ENCODE results near the gene SFN.
"Not testable (repeated sequence)": the region's sequence is repeated elsewhere in the genome, so short reads cannot be mapped to it uniquely, and the experiment has no call there.

Gene SFN

DNA sequence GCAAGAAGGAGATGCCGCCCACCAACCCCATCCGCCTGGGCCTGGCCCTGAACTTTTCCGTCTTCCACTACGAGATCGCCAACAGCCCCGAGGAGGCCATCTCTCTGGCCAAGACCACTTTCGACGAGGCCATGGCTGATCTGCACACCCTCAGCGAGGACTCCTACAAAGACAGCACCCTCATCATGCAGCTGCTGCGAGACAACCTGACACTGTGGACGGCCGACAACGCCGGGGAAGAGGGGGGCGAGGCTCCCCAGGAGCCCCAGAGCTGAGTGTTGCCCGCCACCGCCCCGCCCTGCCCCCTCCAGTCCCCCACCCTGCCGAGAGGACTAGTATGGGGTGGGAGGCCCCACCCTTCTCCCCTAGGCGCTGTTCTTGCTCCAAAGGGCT is 732 bp downstream of the SFN start:
- POLR2A ChIA-PET: no interaction called here
- H3K27ac ChIP-seq (ENCODE audit: insufficient read depth in 1 of 2, low read depth in 1 of 2, low read length in 2 of 2, poor library complexity in 1 of 2, severe bottlenecking in 2 of 2): no peak overlapping the region

DNA sequence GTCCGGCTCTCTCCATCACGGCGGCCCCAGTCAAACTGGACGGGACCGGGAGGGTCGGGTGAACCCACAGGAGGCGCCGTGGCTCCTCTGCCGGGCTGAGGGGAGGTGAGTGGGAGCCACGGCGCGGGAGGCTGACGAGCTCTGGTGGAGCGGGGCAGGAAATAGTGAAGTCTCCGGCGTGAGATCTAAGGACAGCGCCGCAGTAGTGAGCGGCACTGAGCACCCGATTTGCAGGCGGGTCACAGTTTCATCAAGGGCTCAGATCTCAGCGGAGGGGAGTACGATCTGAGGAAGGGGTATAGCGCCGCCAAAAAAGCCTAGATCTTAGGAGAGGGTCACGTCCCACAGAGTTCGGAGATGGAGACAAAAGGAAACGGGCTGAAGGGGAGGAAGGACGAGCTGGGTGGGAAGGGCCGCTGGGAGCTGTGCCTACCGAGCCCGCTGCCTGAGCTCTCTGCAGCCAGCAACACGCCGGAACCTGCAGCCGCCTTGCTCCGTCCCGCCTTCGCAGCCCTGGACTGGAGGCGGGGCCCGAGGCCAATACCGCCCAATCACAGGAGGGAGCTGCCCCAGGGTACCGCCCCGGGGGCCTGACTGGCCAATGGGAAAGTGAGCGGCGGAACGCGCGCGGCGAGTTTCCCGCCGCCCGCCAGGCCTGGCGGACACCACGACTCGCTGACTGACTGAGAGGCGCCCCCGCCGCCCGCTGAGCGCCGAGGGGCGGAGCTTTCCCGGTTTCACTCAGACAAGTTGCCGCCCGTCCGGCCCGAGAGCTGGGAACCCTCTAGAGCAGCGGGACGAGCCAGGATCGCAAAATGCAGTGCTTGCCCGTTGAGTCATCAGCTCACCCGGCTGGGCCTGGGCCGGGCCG is 1.9 kb downstream of the SFN start:
- Histone ChIP-seq H3K4me1 (ENCODE audit: control extremely low read depth in 1 of 4, control insufficient read depth in 4 of 4, insufficient read depth in 4 of 4, low read length in 3 of 4) (peaks cover 0 to 20% (median 14%) of the 10 kb centered on the region in 4 experiments), H3K27ac (ENCODE audit: insufficient read depth in 1 of 2, low read depth in 1 of 2, low read length in 2 of 2, poor library complexity in 1 of 2, severe bottlenecking in 2 of 2) (peak overlapping the region in 1 of 2 experiments; percentile 78), H3K27me3 (replicated peaks in 2 of 5; ENCODE audit: control insufficient read depth in 4 of 5, insufficient read depth in 5 of 5, low read length in 4 of 5) (no peaks in the 10 kb centered on the region), H3K9me3 (ENCODE audit: control extremely low read depth in 1 of 5, control insufficient read depth in 4 of 5, insufficient read depth in 2 of 5, low read depth in 1 of 5, low read length in 4 of 5) (no peaks in the 10 kb centered on the region), H3K36me3 (ENCODE audit: control insufficient read depth in 4 of 4, insufficient read depth in 4 of 4, low read length in 3 of 4) (no peaks in the 10 kb centered on the region), H3K4me3 (ENCODE audit: control insufficient read depth in 1 of 7, extremely low read depth in 1 of 7, insufficient read depth in 4 of 7, low read depth in 2 of 7, low read length in 6 of 7) (peak overlapping the region; percentile 69 to 97 (median 86))
- WGBS (ENCODE audit: insufficient coverage): 0% methylated on average over 74 of the region's 75 CpGs
- ChIA-PET POLR2A (interaction anchor here (0.5 to 1.0 kb wide), 5 partner anchors 14 to 954 kb away, joined by 3 to 4 read pairs (median 3); no protein-coding TSS in a partner anchor), CTCF (interaction anchor here (0.7 to 4.4 kb wide), 12 partner anchors 10 to 330 kb away, joined by 3 to 30 read pairs (median 4); no protein-coding TSS in a partner anchor)
- peak; percentile 94 to 96 (median 95) for DNase-seq

More for the DNA sequence above, 732 bp downstream of the SFN start:
- WGBS (ENCODE audit: insufficient coverage): 80% methylated on average over 11 of the region's 20 CpGs
- no peak for DNase-seq
- Histone ChIP-seq H3K36me3 (ENCODE audit: control insufficient read depth in 4 of 4, insufficient read depth in 4 of 4, low read length in 3 of 4) (no peaks in the 10 kb centered on the region), H3K27me3 (replicated peaks in 2 of 5; ENCODE audit: control insufficient read depth in 4 of 5, insufficient read depth in 5 of 5, low read length in 4 of 5) (no peaks in the 10 kb centered on the region), H3K4me1 (ENCODE audit: control extremely low read depth in 1 of 4, control insufficient read depth in 4 of 4, insufficient read depth in 4 of 4, low read length in 3 of 4) (peaks cover 0 to 20% (median 14%) of the 10 kb centered on the region in 4 experiments), H3K9me3 (ENCODE audit: control extremely low read depth in 1 of 5, control insufficient read depth in 4 of 5, insufficient read depth in 2 of 5, low read depth in 1 of 5, low read length in 4 of 5) (no peaks in the 10 kb centered on the region), H3K4me3 (ENCODE audit: control insufficient read depth in 1 of 7, extremely low read depth in 1 of 7, insufficient read depth in 4 of 7, low read depth in 2 of 7, low read length in 6 of 7) (peak overlapping the region in 2 of 7 experiments; percentile 78 to 90)
- CTCF ChIA-PET: interaction anchor here (1.2 to 6.5 kb wide), 3 partner anchors 13 to 261 kb away, joined by 3 to 56 read pairs (median 5); no protein-coding TSS in a partner anchor

DNA sequence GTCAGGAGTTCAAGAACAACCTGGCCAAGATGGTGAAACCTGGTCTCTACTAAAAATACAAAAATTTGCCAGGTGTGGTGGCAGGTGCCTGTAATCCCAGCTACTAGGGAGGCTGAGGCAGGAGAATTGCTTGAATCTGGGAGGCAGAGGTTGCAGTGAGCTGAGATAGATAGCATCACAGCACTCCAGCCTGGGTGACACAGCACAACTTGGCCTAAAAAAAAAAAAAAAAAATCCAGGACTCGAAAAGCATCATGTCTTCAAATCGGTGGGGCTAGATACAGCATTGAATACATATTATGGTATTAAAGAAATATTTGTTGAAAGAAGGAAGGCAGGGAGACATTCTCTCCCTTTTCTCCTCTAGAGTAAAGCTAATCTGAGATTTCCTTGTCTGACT is 10.1 kb downstream of the SFN start:
- H3K4me3 ChIP-seq (ENCODE audit: control insufficient read depth in 1 of 7, extremely low read depth in 1 of 7, insufficient read depth in 4 of 7, low read depth in 2 of 7, low read length in 6 of 7); H3K4me1 ChIP-seq (ENCODE audit: control extremely low read depth in 1 of 4, control insufficient read depth in 4 of 4, insufficient read depth in 4 of 4, low read length in 3 of 4); POLR2A ChIA-PET; H3K27ac ChIP-seq (ENCODE audit: insufficient read depth in 1 of 2, low read depth in 1 of 2, low read length in 2 of 2, poor library complexity in 1 of 2, severe bottlenecking in 2 of 2); H3K9me3 ChIP-seq (ENCODE audit: control extremely low read depth in 1 of 5, control insufficient read depth in 4 of 5, insufficient read depth in 2 of 5, low read depth in 1 of 5, low read length in 4 of 5); H3K27me3 ChIP-seq (replicated peaks in 2 of 5; ENCODE audit: control insufficient read depth in 4 of 5, insufficient read depth in 5 of 5, low read length in 4 of 5); DNase-seq: not testable (repeated sequence)
- peaks cover 0 to 19% (median 11%) of the 10 kb centered on the region in 4 experiments for H3K36me3 ChIP-seq (ENCODE audit: control insufficient read depth in 4 of 4, insufficient read depth in 4 of 4, low read length in 3 of 4)
- CTCF ChIA-PET: interaction anchor here (1.2 to 5.3 kb wide), 4 partner anchors 13 to 83 kb away, joined by 3 to 27 read pairs (median 8); no protein-coding TSS in a partner anchor
- WGBS (ENCODE audit: insufficient coverage): no CpG with 5 or more reads among the region's 2 CpGs

DNA sequence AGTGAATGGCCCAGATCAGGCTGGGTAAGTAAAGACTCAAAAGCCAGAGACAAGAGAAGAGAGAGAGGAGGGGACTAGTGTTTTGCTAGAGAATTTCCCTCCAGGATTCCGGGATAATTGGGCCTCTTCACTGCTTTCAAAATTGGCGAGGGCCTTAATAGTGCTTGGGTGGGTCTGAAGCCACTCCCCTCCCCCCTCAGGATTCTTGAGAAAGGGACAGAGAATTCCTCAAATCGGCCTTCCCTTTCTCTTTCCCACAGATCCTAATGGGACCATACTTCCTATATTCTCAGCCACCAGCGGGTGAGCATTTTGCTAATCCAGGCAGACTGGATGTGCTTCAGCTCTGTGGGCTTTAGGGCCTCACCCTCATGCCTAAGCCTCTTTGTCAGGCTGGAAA is 11.9 kb downstream of the SFN start:
- Histone ChIP-seq H3K9me3 (ENCODE audit: control extremely low read depth in 1 of 5, control insufficient read depth in 4 of 5, insufficient read depth in 2 of 5, low read depth in 1 of 5, low read length in 4 of 5) (no peaks in the 10 kb centered on the region), H3K4me3 (ENCODE audit: control insufficient read depth in 1 of 7, extremely low read depth in 1 of 7, insufficient read depth in 4 of 7, low read depth in 2 of 7, low read length in 6 of 7) (no peak overlapping the region), H3K4me1 (ENCODE audit: control extremely low read depth in 1 of 4, control insufficient read depth in 4 of 4, insufficient read depth in 4 of 4, low read length in 3 of 4) (no peaks in the 10 kb centered on the region), H3K27ac (ENCODE audit: insufficient read depth in 1 of 2, low read depth in 1 of 2, low read length in 2 of 2, poor library complexity in 1 of 2, severe bottlenecking in 2 of 2) (no peak overlapping the region), H3K27me3 (replicated peaks in 2 of 5; ENCODE audit: control insufficient read depth in 4 of 5, insufficient read depth in 5 of 5, low read length in 4 of 5) (no peaks in the 10 kb centered on the region), H3K36me3 (ENCODE audit: control insufficient read depth in 4 of 4, insufficient read depth in 4 of 4, low read length in 3 of 4) (peaks cover 0 to 30% (median 22%) of the 10 kb centered on the region in 4 experiments)
- ChIA-PET CTCF (interaction anchor here (1.3 to 1.6 kb wide), 2 partner anchors 11 to 275 kb away, joined by 4 to 6 read pairs; no protein-coding TSS in a partner anchor), POLR2A (no interaction called here)
- DNase-seq: no peak
- WGBS (ENCODE audit: insufficient coverage): 95% methylated on average over 4 of the region's 4 CpGs

DNA sequence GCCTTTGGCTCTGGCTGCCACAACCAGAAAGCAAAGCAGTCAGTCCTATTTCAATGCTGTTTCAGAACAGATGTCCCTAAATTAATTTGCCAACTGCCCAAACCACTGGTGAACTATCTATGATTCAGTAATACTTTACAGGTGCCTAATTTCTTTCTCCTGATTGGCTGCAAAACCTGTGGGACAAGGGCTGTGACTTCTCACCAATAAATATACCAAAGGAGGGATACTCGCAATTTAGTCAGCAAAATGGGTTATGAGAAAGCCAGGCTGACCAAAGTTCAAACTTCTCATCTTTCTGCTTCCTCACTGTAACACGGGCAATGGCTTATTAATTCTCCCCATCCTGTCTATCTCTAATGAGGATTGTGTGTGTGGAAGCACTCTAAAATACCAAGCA is 14.4 kb downstream of the SFN start:
- Histone ChIP-seq H3K4me3 (ENCODE audit: control insufficient read depth in 1 of 7, extremely low read depth in 1 of 7, insufficient read depth in 4 of 7, low read depth in 2 of 7, low read length in 6 of 7) (no peak overlapping the region), H3K36me3 (ENCODE audit: control insufficient read depth in 4 of 4, insufficient read depth in 4 of 4, low read length in 3 of 4) (peaks cover 0 to 52% (median 35%) of the 10 kb centered on the region in 4 experiments), H3K27ac (ENCODE audit: insufficient read depth in 1 of 2, low read depth in 1 of 2, low read length in 2 of 2, poor library complexity in 1 of 2, severe bottlenecking in 2 of 2) (no peak overlapping the region), H3K9me3 (ENCODE audit: control extremely low read depth in 1 of 5, control insufficient read depth in 4 of 5, insufficient read depth in 2 of 5, low read depth in 1 of 5, low read length in 4 of 5) (no peaks in the 10 kb centered on the region), H3K27me3 (replicated peaks in 2 of 5; ENCODE audit: control insufficient read depth in 4 of 5, insufficient read depth in 5 of 5, low read length in 4 of 5) (no peaks in the 10 kb centered on the region), H3K4me1 (ENCODE audit: control extremely low read depth in 1 of 4, control insufficient read depth in 4 of 4, insufficient read depth in 4 of 4, low read length in 3 of 4) (no peaks in the 10 kb centered on the region)
- WGBS (ENCODE audit: insufficient coverage): 100% methylated on average over 1 of the region's 2 CpGs
- ChIA-PET POLR2A (interaction anchor here (1.7 kb wide), 1 partner anchor 13 kb away, joined by 4 read pairs; the partner anchor contains the start of gene GPN2), CTCF (interaction anchor here (1.0 to 7.6 kb wide), 7 partner anchors 10 to 275 kb away, joined by 3 to 56 read pairs (median 5); partner anchors contain the start of gene SFN)
- DNase-seq: no peak

DNA sequence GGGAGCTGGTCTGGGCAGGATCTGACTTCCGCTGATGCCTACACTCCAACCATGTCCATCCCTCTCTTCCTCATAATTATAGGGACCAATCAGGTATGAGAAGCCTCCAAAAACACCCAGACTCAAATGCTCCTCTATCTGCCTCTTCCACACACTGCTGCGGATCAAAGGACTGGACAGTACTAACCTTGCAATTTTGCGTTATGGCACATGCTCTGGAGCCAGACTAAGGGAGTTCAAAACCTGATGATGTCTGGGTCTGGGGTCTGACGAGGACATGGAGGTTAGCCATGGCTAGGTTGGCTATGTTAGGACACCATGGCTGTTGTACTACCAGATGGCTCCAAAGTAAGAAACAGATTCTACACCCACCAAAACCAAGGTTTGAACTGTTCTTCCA is 16.8 kb downstream of the SFN start:
- DNase-seq: no peak
- Histone ChIP-seq H3K9me3 (ENCODE audit: control extremely low read depth in 1 of 5, control insufficient read depth in 4 of 5, insufficient read depth in 2 of 5, low read depth in 1 of 5, low read length in 4 of 5) (no peaks in the 10 kb centered on the region), H3K4me1 (ENCODE audit: control extremely low read depth in 1 of 4, control insufficient read depth in 4 of 4, insufficient read depth in 4 of 4, low read length in 3 of 4) (no peaks in the 10 kb centered on the region), H3K27ac (ENCODE audit: insufficient read depth in 1 of 2, low read depth in 1 of 2, low read length in 2 of 2, poor library complexity in 1 of 2, severe bottlenecking in 2 of 2) (no peak overlapping the region), H3K27me3 (replicated peaks in 2 of 5; ENCODE audit: control insufficient read depth in 4 of 5, insufficient read depth in 5 of 5, low read length in 4 of 5) (no peaks in the 10 kb centered on the region), H3K4me3 (ENCODE audit: control insufficient read depth in 1 of 7, extremely low read depth in 1 of 7, insufficient read depth in 4 of 7, low read depth in 2 of 7, low read length in 6 of 7) (no peak overlapping the region), H3K36me3 (ENCODE audit: control insufficient read depth in 4 of 4, insufficient read depth in 4 of 4, low read length in 3 of 4) (peaks cover 13 to 76% (median 47%) of the 10 kb centered on the region in 4 experiments)
- CTCF ChIA-PET: interaction anchor here (1.1 to 7.6 kb wide), 8 partner anchors 20 to 281 kb away, joined by 3 to 56 read pairs (median 10); partner anchors contain the start of gene SFN
- 80% methylated on average over 1 of the region's 4 CpGs for WGBS (ENCODE audit: insufficient coverage)
- POLR2A ChIA-PET: no interaction called here
